Keratinocyte (primary cell): ENCODE results near the gene CDKN2B. TPM values are rescaled to one million over a fixed set of nuclear protein-coding genes. Genes with fewer than 3 reads are reported as not detected.

Experiments used
- DNase-seq: peaks from one replicate; pipeline ENCODE4 v3.0.0-alpha.2; 2011; ENCODE audit warnings: low read depth, missing footprints, low spot score
- FAIRE-seq: peaks from 2 replicates; lab custom pipeline; 2011; peaks lifted over from hg19 to GRCh38; lab: Jason Lieb, UNC
- H2AFZ ChIP-seq: 2 replicates; pipeline ENCODE4 v1.6.0; 2012; ENCODE audit warnings: low read length, control low read depth, inconsistent platforms; ENCODE audit not compliant: control insufficient read depth
- H3K27ac ChIP-seq: 2 replicates; pipeline ENCODE4 v1.5.1; 2011; ENCODE audit warnings: low read length; ENCODE audit not compliant: control insufficient read depth, insufficient read depth
- H3K27me3 ChIP-seq: 3 replicates; pipeline ENCODE4 v1.6.0; 2011; ENCODE audit warnings: low read length; ENCODE audit not compliant: control insufficient read depth, insufficient read depth; ENCODE audit errors: extremely low read depth
- H3K36me3 ChIP-seq, 2 experiments: 2 replicates in 1 of 2; 3 replicates in 1 of 2; pipeline ENCODE4 v1.5.1; 2011; ENCODE audit warnings: low read length in 2 of 2, mild to moderate bottlenecking in 1 of 2; ENCODE audit not compliant: control insufficient read depth in 2 of 2, insufficient read depth in 2 of 2; ENCODE audit errors: extremely low read depth in 1 of 2
- H3K4me1 ChIP-seq: 3 replicates; pipeline ENCODE4 v1.5.1; 2011; ENCODE audit warnings: low read length; ENCODE audit not compliant: control insufficient read depth, insufficient read depth; ENCODE audit errors: extremely low read depth
- H3K4me2 ChIP-seq: 3 replicates; pipeline ENCODE4 v1.6.0; 2011; ENCODE audit warnings: low read depth, low read length; ENCODE audit not compliant: control insufficient read depth, insufficient read depth; ENCODE audit errors: extremely low read depth
- H3K4me3 ChIP-seq, 3 experiments: fragments of 200-600 bp in 1 of 3; sonication (generic) in 1 of 3; 2 replicates in 2 of 3; 3 replicates in 1 of 3; pipeline ENCODE4 v1.5.1; 2011 to 2016; ENCODE audit warnings: low read length in 3 of 3, mild to moderate bottlenecking in 3 of 3, control low read depth in 2 of 3, inconsistent platforms in 1 of 3, low read depth in 1 of 3, mixed read lengths in 1 of 3, mixed run types in 1 of 3, moderate library complexity in 1 of 3; ENCODE audit not compliant: control insufficient read depth in 2 of 3, insufficient read depth in 2 of 3; ENCODE audit errors: extremely low read depth in 1 of 3
- H3K79me2 ChIP-seq: 2 replicates; pipeline ENCODE4 v1.6.0; 2012; ENCODE audit warnings: low read length; ENCODE audit not compliant: control insufficient read depth, insufficient read depth
- H3K9ac ChIP-seq: 3 replicates; pipeline ENCODE4 v1.6.0; 2011; ENCODE audit warnings: low read length; ENCODE audit not compliant: control insufficient read depth, insufficient read depth; ENCODE audit errors: extremely low read depth
- H3K9me1 ChIP-seq: 3 replicates; pipeline ENCODE4 v1.6.0; 2011; ENCODE audit warnings: low read length; ENCODE audit not compliant: control insufficient read depth, insufficient read depth; ENCODE audit errors: extremely low read depth
- H3K9me3 ChIP-seq: 2 replicates; pipeline ENCODE4 v1.5.1; 2012; ENCODE audit warnings: low read depth, low read length; ENCODE audit not compliant: control insufficient read depth
- H4K20me1 ChIP-seq: 3 replicates; pipeline ENCODE4 v1.6.0; 2011; ENCODE audit warnings: low read length; ENCODE audit not compliant: control insufficient read depth, insufficient read depth; ENCODE audit errors: extremely low read depth
- CTCF ChIP-seq, 3 experiments: IDR thresholded peaks in 1 of 3; conservative IDR thresholded peaks in 1 of 3; optimal IDR thresholded peaks in 1 of 3; 2 replicates in 2 of 3; 3 replicates in 1 of 3; pipeline versions ENCODE3 to v1.5.1; 2011; ENCODE audit warnings: low read length in 3 of 3, mild to moderate bottlenecking in 3 of 3, moderate library complexity in 2 of 3, control low read depth in 1 of 3, inconsistent platforms in 1 of 3; ENCODE audit not compliant: insufficient read depth in 2 of 3; ENCODE audit errors: extremely low read depth in 1 of 3
- EZH2 ChIP-seq: IDR thresholded peaks from one replicate; pipeline ENCODE4 v1.6.1; 2012; ENCODE audit warnings: inconsistent platforms, mild to moderate bottlenecking, low read length, moderate library complexity
- dilution Hi-C: fragments of 300-500 bp; cut with MboI; formaldehyde crosslinking; loops from one replicate; pipeline ENCODE4 v1.7.0; 2020; ENCODE audit warnings: low sequenced_read_pairs; ENCODE audit not compliant: extremely low pct_ligation_motif_present
- polyA plus RNA-seq, 5 experiments: library from polyadenylated mRNA; depleted of rRNA in 3 of 5; stranded (reverse) in 3 of 5; stranded (forward) in 1 of 5; unstranded in 1 of 5; fragments of >200 nt; gene quantifications; 1 replicate in 1 of 5; 2 replicates in 3 of 5; 3 replicates in 1 of 5; pipeline versions ENCODE4 v1.2.1 to v1.2.3, GENCODE V29; 2011 to 2012; ENCODE audit warnings: missing spikeins in 2 of 5, low read depth in 1 of 5, low replicate concordance in 1 of 5

Gene CDKN2B
- polyA plus RNA-seq, 1 donor (not counting 4 experiments of a cell fraction or from before 2014, with no cell fraction given): 19.9 TPM

GRCh38 chr9:22005702-22006606, 3.2 kb downstream of the CDKN2B start:
- peak overlapping the region; percentile 68 for H3K4me2 ChIP-seq
- TF ChIP-seq EZH2: no peak
- FAIRE-seq: peak; percentile 66
- DNase-seq: no peak
- no peaks in the 10 kb centered on the region for H3K9me3 ChIP-seq
- H3K36me3 ChIP-seq: peaks cover 0 to 2% of the 10 kb centered on the region in 2 experiments
- peak overlapping the region; percentile 45 to 84 (median 65) for H3K4me3 ChIP-seq
- H3K79me2 ChIP-seq: peaks cover 24% of the 10 kb centered on the region
- H3K27me3 ChIP-seq: no peaks in the 10 kb centered on the region
- peak overlapping the region; percentile 32 for H3K27ac ChIP-seq
- H2AFZ ChIP-seq: peak overlapping the region; percentile 20
- peaks cover 13% of the 10 kb centered on the region for H3K4me1 ChIP-seq
- H4K20me1 ChIP-seq: no peaks in the 10 kb centered on the region
- H3K9ac ChIP-seq: peak overlapping the region; percentile 49
- dilution Hi-C loops: no loop called here
- no peaks in the 10 kb centered on the region for H3K9me1 ChIP-seq

- H3K4me1 ChIP-seq: peaks cover 13% of the 10 kb centered on the region
- peaks cover 24% of the 10 kb centered on the region for H3K79me2 ChIP-seq
- no peaks in the 10 kb centered on the region for H3K9me1 ChIP-seq
- H2AFZ ChIP-seq: peak overlapping the region; percentile 20
- H3K4me3 ChIP-seq: peak overlapping the region; percentile 9 to 65 (median 45)
- no peaks in the 10 kb centered on the region for H3K27me3 ChIP-seq
- H3K9ac ChIP-seq: peak overlapping the region; percentile 49
- no peaks in the 10 kb centered on the region for H3K9me3 ChIP-seq
- H4K20me1 ChIP-seq: no peaks in the 10 kb centered on the region
- FAIRE-seq: peak; percentile 80
- H3K4me2 ChIP-seq: peak overlapping the region; percentile 68
- DNase-seq: no peak
- dilution Hi-C loops: no loop called here
- peaks cover 0 to 2% of the 10 kb centered on the region in 2 experiments for H3K36me3 ChIP-seq
- peak overlapping the region; percentile 32 for H3K27ac ChIP-seq
- TF ChIP-seq CTCF (optimal IDR thresholded peaks at IDR 0.05 in 1 of 3, IDR thresholded peaks at IDR 0.05 in 1 of 3, conservative IDR thresholded peaks at IDR 0.05 in 1 of 3; ENCODE audit: extremely low read depth in 1 of 3, insufficient read depth in 2 of 3, low read length in 3 of 3) (peak; percentile 6 to 9 (median 8)), EZH2 (no peak)
These were observed 3.9 kb downstream of the CDKN2B start for GRCh38 chr9:22005021-22005701.
